Neural progenitor cell (in vitro differentiated cells): Measurements from ENCODE around the gene KITLG. TPM values are rescaled to one million over a fixed set of nuclear protein-coding genes. Genes with fewer than 3 reads are reported as not detected.

Experiments used
- DNase-seq: peaks from one replicate; pipeline ENCODE4 v3.0.0-alpha.2; 2016; ENCODE audit warnings: low spot score
- H2AFZ ChIP-seq: fragments of 200-600 bp; sonication (generic); replicated peaks from 2 replicates; pipeline ENCODE4 v1.6.1; 2016; ENCODE audit warnings: antibody characterized with exemption
- H3F3A ChIP-seq: fragments of 200-600 bp; sonication (generic); 2 replicates; pipeline ENCODE4 v1.6.1; 2016; ENCODE audit warnings: antibody characterized with exemption, low read depth
- H3K27ac ChIP-seq: fragments of 200-600 bp; sonication (generic); 2 replicates; pipeline ENCODE4 v1.5.1; 2016; ENCODE audit warnings: mild to moderate bottlenecking
- H3K27me3 ChIP-seq: fragments of 200-600 bp; sonication (generic); 2 replicates; pipeline ENCODE4 v1.6.1; 2016; ENCODE audit warnings: mild to moderate bottlenecking, moderate library complexity
- H3K36me3 ChIP-seq: fragments of 200-600 bp; sonication (generic); 2 replicates; pipeline ENCODE4 v1.5.1; 2016
- H3K4me1 ChIP-seq: fragments of 200-600 bp; sonication (generic); 2 replicates; pipeline ENCODE4 v1.6.1; 2016; ENCODE audit warnings: mixed run types
- H3K4me2 ChIP-seq: fragments of 200-600 bp; sonication (generic); 2 replicates; pipeline ENCODE4 v1.6.1; 2016
- H3K4me3 ChIP-seq: fragments of 200-600 bp; sonication (generic); 2 replicates; pipeline ENCODE4 v1.5.1; 2016
- H3K79me2 ChIP-seq: fragments of 200-600 bp; sonication (generic); 2 replicates; pipeline ENCODE4 v1.6.1; 2016; ENCODE audit warnings: low read depth
- H3K9ac ChIP-seq: fragments of 200-600 bp; sonication (generic); 2 replicates; pipeline ENCODE4 v1.6.1; 2016
- H3K9me3 ChIP-seq: fragments of 200-600 bp; sonication (generic); 2 replicates; pipeline ENCODE4 v1.5.1; 2016; ENCODE audit warnings: low read depth
- H4K20me1 ChIP-seq: fragments of 200-600 bp; sonication (generic); 2 replicates; pipeline ENCODE4 v1.6.1; 2016; ENCODE audit warnings: low read depth
- H3K27ac Mint-ChIP-seq: 3 replicates; pipeline ENCODE4 v1.8.0; 2021; ENCODE audit warnings: mixed read lengths
- H3K27me3 Mint-ChIP-seq: 2 replicates; pipeline ENCODE4 v1.8.0; 2022; ENCODE audit warnings: low read depth, mild to moderate bottlenecking, inconsistent platforms, moderate library complexity, mixed read lengths; ENCODE audit not compliant: insufficient read depth
- H3K36me3 Mint-ChIP-seq: 3 replicates; pipeline ENCODE4 v1.8.0; 2021; ENCODE audit warnings: mixed read lengths
- H3K4me1 Mint-ChIP-seq: 3 replicates; pipeline ENCODE4 v1.8.0; 2021; ENCODE audit warnings: mixed read lengths
- H3K4me3 Mint-ChIP-seq: 3 replicates; pipeline ENCODE4 v1.8.0; 2021; ENCODE audit warnings: mild to moderate bottlenecking, moderate library complexity, mixed read lengths
- H3K9me3 Mint-ChIP-seq: 3 replicates; pipeline ENCODE4 v1.8.0; 2020; ENCODE audit warnings: mixed read lengths
- EZH2 ChIP-seq: fragments of 200-600 bp; sonication (generic); IDR thresholded peaks from 2 replicates; pipeline ENCODE4 v1.6.1; 2017; ENCODE audit warnings: antibody characterized with exemption, mild to moderate bottlenecking, moderate library complexity
- EZH2phosphoT487 ChIP-seq: fragments of 200-600 bp; sonication (generic); IDR thresholded peaks from 2 replicates; pipeline ENCODE4 v1.6.1; 2017; ENCODE audit warnings: antibody characterized with exemption
- small RNA-seq: library from RNA; depleted of rRNA; stranded (forward); fragments of <200 nt; gene quantifications from one replicate; pipeline ENCODE3, GENCODE V24; 2015
- total RNA-seq: library from RNA; depleted of rRNA; stranded (reverse); fragments of >200 nt; gene quantifications from 2 replicates; pipeline ENCODE4 v1.2.3, GENCODE V29; 2015; ENCODE audit warnings: low replicate concordance
- TF ChIP-seq, protein P1 (sequence below): fragments of 200-600 bp; sonication (generic); IDR thresholded peaks from 2 replicates; pipeline ENCODE4 v1.5.1; 2017; ENCODE audit warnings: antibody characterized with exemption, mild to moderate bottlenecking

KITLG gene
- total RNA-seq, 1 donor from 2014 or later, result 1.0 TPM

DNA sequence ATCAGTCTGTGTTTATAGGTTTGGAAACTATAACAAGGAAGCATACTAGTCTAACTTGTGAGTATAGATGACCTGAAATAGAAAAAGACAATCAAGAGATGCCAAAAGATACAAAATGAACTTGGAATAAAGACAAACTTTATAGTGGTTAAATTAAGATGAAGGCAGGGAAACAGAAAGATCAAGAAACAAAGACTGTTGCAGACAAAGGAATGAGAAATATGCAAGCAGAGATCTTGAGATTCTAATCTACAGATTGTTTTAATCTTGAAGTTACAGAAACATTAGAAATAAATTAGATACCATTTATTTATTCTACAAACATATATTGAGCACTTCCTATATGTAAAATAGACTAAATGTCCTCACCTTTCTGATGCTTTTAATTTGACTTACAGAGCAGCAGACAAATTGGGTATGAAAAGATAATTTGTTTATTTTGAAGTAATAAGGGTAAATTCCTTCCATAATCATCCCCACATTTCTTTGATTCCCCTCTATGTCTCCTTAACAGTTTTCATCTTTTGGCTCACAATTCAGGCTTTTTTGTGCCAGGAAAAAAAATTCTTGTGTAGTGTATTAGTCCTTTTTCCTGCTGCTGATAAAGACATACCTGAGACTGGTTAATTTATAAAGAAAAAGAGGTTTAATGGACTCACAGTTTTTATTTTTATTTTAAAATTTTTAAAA is 134.4 kb downstream of the KITLG start:
- peaks cover 4% of the 10 kb centered on the region for H3F3A ChIP-seq

DNA sequence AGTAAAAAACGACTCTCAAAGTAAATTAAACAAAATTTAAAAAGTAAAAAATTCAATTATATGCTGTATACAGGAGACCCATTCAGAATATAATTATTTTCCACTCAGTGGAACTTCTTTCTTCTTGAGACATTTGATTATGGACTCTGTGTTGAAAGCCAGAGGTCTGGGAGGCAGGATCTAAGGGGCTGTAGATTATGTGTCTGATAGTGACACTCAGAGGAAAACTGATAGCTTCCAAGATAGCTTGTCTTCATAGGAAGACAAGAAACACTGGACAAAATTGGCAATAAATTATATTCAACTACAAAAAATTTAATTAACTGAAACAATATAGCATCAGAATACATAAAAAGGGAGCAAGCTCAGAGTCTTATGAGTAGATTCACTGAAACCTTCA is 135.8 kb downstream of the KITLG start:
- peaks cover 4% of the 10 kb centered on the region for H3F3A ChIP-seq
- no peak overlapping the region for H3K4me3 Mint-ChIP-seq
- peaks cover 17% of the 10 kb centered on the region for H3K4me1 ChIP-seq
- no peak for DNase-seq
- no peak overlapping the region for H2AFZ ChIP-seq
- H3K4me3 ChIP-seq, result no peak overlapping the region
- H3K4me2 ChIP-seq, result no peak overlapping the region
- H3K27ac Mint-ChIP-seq, result no peak overlapping the region
- H3K27ac ChIP-seq, result no peak overlapping the region
- TF ChIP-seq, protein P1, sequence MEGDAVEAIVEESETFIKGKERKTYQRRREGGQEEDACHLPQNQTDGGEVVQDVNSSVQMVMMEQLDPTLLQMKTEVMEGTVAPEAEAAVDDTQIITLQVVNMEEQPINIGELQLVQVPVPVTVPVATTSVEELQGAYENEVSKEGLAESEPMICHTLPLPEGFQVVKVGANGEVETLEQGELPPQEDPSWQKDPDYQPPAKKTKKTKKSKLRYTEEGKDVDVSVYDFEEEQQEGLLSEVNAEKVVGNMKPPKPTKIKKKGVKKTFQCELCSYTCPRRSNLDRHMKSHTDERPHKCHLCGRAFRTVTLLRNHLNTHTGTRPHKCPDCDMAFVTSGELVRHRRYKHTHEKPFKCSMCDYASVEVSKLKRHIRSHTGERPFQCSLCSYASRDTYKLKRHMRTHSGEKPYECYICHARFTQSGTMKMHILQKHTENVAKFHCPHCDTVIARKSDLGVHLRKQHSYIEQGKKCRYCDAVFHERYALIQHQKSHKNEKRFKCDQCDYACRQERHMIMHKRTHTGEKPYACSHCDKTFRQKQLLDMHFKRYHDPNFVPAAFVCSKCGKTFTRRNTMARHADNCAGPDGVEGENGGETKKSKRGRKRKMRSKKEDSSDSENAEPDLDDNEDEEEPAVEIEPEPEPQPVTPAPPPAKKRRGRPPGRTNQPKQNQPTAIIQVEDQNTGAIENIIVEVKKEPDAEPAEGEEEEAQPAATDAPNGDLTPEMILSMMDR, result no peak
- TF ChIP-seq EZH2phosphoT487 (no peak), EZH2 (no peak)
- H3K27me3 Mint-ChIP-seq, result peaks cover 3% of the 10 kb centered on the region
- no peaks in the 10 kb centered on the region for H3K36me3 Mint-ChIP-seq
- H3K4me1 Mint-ChIP-seq, result peaks cover 12% of the 10 kb centered on the region
- no peaks in the 10 kb centered on the region for H3K36me3 ChIP-seq
- no peaks in the 10 kb centered on the region for H4K20me1 ChIP-seq
- H3K9me3 ChIP-seq, result no peaks in the 10 kb centered on the region
- no peaks in the 10 kb centered on the region for H3K27me3 ChIP-seq
- H3K79me2 ChIP-seq, result no peaks in the 10 kb centered on the region
- peaks cover 9% of the 10 kb centered on the region for H3K9me3 Mint-ChIP-seq
- H3K9ac ChIP-seq, result no peak overlapping the region

More for the DNA sequence above, 134.4 kb downstream of the KITLG start:
- H3K4me3 Mint-ChIP-seq, result no peak overlapping the region
- no peaks in the 10 kb centered on the region for H4K20me1 ChIP-seq
- TF ChIP-seq, protein P1, result no peak
- no peak for TF ChIP-seq EZH2phosphoT487
- TF ChIP-seq EZH2, result no peak
- no peaks in the 10 kb centered on the region for H3K79me2 ChIP-seq
- peaks cover 4% of the 10 kb centered on the region for H3K9me3 Mint-ChIP-seq
- no peaks in the 10 kb centered on the region for H3K9me3 ChIP-seq
- H3K4me1 ChIP-seq, result peaks cover 17% of the 10 kb centered on the region
- H3K27ac Mint-ChIP-seq, result no peak overlapping the region
- peaks cover 16% of the 10 kb centered on the region for H3K4me1 Mint-ChIP-seq
- peaks cover under 1% of the 10 kb centered on the region for H3K27me3 Mint-ChIP-seq
- H3K36me3 Mint-ChIP-seq, result no peaks in the 10 kb centered on the region
- H3K27me3 ChIP-seq, result no peaks in the 10 kb centered on the region
- H2AFZ ChIP-seq, result no peak overlapping the region
- H3K4me3 ChIP-seq, result no peak overlapping the region
- no peak overlapping the region for H3K27ac ChIP-seq
- H3K9ac ChIP-seq, result no peak overlapping the region
- H3K4me2 ChIP-seq, result no peak overlapping the region
- no peak for DNase-seq
- H3K36me3 ChIP-seq, result no peaks in the 10 kb centered on the region

Small RNA genes lying within 50 kb of the gene (small RNA-seq; reads per million reads assigned to genes)
- not detected for gene RNU1-117P
